Transverse colon (tissue), 4 donors: ENCODE measurements around the gene RAB40B.

ENCODE experiments used
- CTCF ChIP-seq, 5 experiments: fragments of 200-600 bp in 3 of 5; fragments of 450-650 bp in 2 of 5; sonication (generic) in 3 of 5; IDR thresholded peaks; 1 replicate in 2 of 5; 2 replicates in 3 of 5; pipeline ENCODE4 v1.5.1; 2016 to 2017; ENCODE audit warnings: antibody characterized with exemption in 5 of 5, inconsistent platforms in 3 of 5, mild to moderate bottlenecking in 2 of 5, moderate library complexity in 1 of 5
- EP300 ChIP-seq: sonication (generic); formaldehyde crosslinking; IDR thresholded peaks from one replicate; pipeline ENCODE4 v1.6.1; 2017; ENCODE audit warnings: antibody characterized with exemption, low read depth
- POLR2A ChIP-seq: fragments of 450-650 bp; IDR thresholded peaks from one replicate; pipeline ENCODE4 v1.6.1; 2016; ENCODE audit warnings: antibody characterized with exemption, mild to moderate bottlenecking, moderate library complexity
- POLR2AphosphoS5 ChIP-seq, 3 donors: sonication (generic); formaldehyde crosslinking; IDR thresholded peaks; one replicate each; pipeline ENCODE4 v1.6.1; 2016; ENCODE audit warnings: antibody characterized with exemption in 3 of 3

- TF ChIP-seq CTCF (IDR thresholded peaks at IDR 0.05) (no peak), POLR2A (no peak), POLR2AphosphoS5 (IDR thresholded peaks at IDR 0.05) (no peak), EP300 (no peak)
Observed at GRCh38 chr17:82638183-82638773, 60.2 kb downstream of the RAB40B start.
